ENCODE results near the gene MYH7.
"Not testable (repeated sequence)": the region's sequence is repeated elsewhere in the genome, so short reads cannot be mapped to it uniquely, and the experiment has no call there.

MYH7 gene

DNA sequence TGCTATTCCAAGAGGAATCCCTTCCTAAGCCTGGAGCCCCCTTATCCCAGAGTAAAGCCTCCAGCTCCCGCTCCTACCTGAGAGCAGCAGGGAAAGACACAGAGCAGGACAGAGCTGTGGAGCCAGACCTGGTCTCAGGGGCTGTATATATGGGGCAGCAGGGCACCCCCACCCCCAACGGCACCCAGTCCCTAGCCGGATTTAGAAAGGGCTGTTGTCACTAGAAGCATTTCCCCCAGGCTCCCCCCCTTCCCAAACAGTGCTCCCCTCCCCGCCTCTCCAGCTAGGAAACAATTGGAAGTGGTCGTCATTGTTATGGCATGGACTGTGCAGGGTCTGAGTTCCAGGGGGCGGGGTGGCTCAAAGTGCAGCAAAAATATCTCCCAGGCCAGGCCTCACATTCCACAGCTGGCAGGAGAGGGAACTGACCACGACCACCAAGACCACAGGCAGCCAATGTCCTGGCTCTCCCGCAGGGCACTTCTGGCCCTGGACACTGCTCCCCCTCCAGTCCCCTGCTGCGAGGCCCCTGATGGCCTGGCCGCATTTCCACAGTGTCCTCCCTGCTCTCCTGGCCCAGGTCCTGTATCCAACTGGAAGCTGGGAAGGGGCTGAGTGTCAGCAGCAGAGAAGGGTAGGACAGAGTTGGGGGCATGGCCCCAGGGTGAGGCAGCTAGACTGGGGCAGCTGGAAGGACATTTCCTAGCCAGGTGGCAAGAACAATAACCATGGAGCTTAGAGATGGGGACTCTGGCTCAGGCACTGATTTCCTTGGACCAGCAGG is at the start of gene MYH7:
MYH7 (minus strand) TSS at position 118 of the 784 bp plus-strand sequence. CDS start 1,928 bp downstream, outside the sequence.
- DNase-seq (ENCODE audit: low spot score) = no peak

- peak; percentile 83 for DNase-seq (ENCODE audit: low spot score)
Observed at GRCh38 chr14:23483236-23483854, 47.9 kb upstream of the MYH7 start.

GRCh38 chr14:23482823-23483148 is 47.3 kb upstream of the MYH7 start:
- no peak for DNase-seq (ENCODE audit: low spot score)

DNA sequence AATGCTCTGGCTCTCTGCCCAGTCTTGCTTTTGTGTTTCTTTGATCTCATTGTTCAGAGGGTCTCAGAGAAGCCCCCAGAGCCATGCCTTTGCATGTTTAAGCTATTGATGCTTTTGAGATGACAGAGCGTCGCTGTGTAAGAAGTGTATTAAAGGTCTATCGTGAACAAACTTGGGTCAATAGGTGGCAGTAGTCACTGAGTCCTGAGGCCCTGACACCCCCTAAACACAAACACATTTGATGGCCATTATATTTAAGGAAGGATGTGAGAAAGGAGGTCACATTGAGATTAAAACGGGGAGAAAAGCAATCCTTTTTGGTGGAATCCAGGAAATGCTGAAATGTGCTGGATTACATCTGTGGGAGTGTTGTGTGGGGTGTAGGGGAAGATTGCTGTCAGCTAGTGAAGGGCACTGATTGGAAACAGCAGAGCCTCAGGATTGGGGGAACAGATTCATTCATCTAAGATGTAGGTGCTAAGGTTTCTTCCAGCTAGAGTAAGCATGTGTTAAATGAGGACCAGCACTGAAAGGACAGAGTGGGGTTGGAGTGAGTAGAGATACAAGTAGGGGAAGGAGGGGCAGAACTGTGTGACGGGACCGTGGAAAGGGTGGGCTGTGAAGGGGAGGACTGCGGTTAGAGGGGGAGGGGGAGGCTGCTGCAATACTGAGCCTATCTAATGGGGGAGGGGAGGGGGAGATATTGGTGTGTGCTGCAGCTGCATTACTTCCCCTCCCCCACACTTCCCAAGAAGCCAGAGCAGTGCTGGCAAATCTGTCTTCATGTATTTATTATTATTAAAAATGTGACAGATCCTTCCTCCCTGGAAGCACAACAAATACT is 46.7 kb upstream of the MYH7 start:
- DNase-seq (ENCODE audit: low spot score) = peak; percentile 45

GRCh38 chr14:23481362-23481970 is 46.0 kb upstream of the MYH7 start:
- no peak for DNase-seq (ENCODE audit: low spot score)

DNA sequence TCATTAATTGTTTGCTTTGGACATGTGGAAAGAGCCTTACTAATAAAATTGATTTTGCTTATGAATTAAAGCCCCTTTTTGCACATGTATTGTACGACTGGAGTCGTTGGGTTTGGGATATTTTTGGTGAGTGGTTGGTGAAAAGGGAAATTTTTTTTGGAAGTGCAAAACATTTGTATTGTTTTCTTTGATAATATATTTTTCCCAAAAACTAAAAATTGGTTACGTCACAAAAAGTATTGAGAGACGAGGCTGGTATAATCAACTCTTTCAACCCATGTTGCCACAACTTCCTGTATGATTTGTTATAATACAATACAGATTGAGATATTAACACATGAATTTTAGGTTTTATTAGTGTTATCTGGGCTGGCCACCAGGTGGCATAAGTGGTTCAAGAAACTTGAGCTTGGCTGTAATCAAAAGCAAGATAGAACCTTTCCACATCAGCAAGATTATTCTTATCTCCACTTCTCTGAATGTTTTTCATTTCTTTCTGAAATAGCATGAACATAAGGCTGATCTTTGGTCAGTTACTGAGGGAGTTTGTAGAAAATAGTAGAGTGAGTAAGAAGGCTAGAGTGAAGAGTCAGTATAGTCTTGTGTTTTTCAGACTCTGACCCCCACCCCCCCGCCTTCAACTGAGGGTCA is 42.8 kb upstream of the MYH7 start:
- peak; percentile 56 for DNase-seq (ENCODE audit: low spot score)

GRCh38 chr14:23470947-23471346 is 35.5 kb upstream of the MYH7 start:
- DNase-seq (ENCODE audit: low spot score) = no peak

DNA sequence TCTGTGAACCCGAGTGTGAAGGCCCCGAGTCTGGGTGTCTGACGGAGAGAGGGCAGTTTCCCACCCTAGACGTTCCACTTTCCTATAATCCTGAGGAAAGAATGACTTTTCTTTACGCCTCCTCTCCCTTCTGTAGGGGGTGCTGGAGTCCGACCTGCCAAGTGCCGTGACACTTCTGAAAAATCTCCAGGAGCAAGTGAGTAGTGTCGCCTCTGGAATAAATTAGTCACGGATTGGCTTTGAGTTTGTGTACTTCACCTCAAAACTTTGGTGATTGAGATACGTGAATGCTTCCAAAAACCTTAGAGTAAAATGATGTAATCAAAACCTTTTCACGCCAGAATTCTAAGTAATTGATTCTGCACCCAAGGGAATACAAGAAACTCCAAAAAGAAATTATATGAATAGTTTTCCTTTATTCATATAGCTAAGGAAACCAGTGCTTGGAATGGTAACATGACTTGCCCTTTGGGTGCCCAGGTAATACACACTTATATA is 34.5 kb upstream of the MYH7 start:
- no peak for DNase-seq (ENCODE audit: low spot score)

DNA sequence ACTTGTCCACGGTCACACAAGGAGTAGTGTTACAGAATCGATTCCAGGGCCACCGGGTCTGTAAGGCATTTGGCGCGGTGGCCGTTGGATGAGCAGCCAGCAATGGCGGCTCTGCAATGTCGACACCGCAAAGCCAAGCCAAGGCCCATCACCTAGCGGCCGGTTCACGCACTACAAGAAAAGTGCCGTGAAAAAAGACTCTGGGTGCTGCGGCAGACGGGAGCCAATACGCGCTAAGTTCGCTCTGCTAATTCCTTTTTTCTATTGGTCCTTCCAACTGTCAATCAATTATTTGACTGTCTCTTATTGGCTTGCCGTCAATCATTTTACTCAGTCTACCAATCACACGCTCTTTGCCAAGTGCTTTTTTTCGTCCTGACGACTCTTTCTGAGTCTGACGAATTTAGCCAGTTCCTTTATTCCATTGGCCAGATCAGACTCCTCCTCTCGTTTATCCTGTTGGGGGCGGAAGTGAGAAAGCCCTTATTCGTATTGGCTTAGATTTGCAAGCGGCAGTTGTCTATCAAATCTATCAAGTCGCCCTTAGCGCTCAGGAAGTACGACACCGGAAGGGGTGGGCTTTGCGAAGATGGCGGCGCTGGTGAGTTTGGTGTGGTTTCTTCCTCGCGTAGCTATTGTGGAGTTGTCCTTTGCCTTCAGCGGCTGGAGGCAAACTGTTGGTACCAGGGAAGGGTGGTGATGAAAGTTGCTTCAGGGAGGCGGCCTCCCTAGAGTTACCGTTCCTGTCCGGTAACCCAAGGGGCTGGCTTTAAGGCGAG is 33.9 kb upstream of the MYH7 start, which contains the start of gene NGDN:
NGDN (plus strand) TSS at position 577 of the 779 bp plus-strand sequence; CDS start at position 590, 13 bp downstream.
- peak; percentile 100 for DNase-seq (ENCODE audit: low spot score)

DNA sequence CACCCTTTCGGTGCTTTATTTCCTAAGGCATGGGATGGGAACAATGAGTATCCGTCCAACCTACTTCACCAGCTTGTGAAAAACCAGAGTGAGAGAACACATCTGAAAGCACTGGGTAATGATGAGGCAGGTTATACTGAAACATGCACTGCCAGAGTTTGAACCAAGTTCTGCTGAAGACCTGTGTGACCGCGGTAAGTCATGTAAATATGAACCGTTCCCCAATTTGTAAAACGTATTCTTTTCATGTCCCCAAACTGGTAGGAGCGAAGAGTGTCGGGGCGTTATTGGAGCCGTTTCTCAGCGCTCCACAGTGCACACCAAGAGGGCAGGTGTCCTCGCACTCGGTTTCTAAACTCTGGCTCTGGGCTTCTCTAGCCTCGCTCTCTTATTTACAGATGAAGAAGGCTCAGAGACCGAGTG is 33.3 kb upstream of the MYH7 start:
- no peak for DNase-seq (ENCODE audit: low spot score)

DNA sequence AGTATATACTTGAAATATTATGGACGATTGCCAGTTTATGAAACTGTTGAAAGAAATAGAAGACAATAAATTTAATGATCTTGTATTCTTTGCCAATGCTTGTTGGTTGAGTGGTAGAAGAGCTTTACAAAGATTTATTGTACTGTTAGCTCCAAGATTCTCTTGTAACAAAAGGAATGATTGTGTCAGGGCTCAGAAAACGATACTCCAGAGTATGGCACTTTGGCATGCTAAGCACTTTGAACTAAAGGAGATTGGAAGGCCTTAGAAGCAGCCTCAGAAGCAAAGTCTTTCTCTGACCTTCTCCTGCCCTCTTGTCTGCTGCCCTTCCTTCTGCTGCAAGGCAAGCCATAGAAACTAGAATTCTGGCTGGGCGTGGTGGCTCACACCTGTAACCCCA is 29.8 kb upstream of the MYH7 start:
- DNase-seq (ENCODE audit: low spot score) = no peak

DNA sequence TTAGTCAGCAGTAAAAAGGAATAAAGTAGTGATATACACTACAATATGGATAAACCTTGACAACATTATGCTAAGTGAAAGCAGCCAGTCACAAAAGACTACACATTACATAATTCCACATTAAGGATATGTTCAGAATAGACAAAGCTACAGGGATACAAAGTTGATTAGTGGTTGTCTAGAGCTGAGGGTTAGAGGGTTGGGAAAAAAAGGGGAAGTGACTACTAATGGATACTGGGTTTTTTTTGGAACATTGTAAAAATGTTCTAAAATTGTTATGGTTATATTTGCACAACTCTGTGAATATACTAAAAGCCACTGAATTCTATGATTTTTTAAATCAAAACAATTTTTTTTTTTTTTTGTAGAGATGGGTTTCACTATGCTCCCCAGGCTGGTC is 29.2 kb upstream of the MYH7 start:
- no peak for DNase-seq (ENCODE audit: low spot score)

DNA sequence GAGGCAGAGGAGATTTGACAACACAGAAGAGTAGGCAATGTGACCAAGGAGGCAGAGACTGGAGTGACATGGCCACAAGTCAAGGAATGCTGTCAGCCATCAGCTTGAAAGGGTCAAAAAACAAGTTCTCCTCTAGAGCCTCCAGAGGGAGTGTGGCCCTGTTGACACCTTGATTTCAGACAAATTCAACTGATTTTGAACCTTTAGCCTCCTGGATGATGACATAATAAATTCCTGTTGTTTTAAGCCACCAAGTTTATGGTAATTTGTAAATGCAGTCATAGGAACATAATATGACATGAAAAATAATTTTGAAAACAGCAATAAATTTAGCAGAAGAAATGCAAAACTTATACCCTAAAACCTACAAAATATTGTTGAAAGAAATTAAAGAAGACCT is 25.5 kb upstream of the MYH7 start:
- no peak for DNase-seq (ENCODE audit: low spot score)

- DNase-seq (ENCODE audit: low spot score) = no peak
Observed at GRCh38 chr14:23457587-23458445, 22.4 kb upstream of the MYH7 start.

GRCh38 chr14:23456883-23457586 is 21.6 kb upstream of the MYH7 start:
- not testable (repeated sequence) for DNase-seq (ENCODE audit: low spot score)

DNA sequence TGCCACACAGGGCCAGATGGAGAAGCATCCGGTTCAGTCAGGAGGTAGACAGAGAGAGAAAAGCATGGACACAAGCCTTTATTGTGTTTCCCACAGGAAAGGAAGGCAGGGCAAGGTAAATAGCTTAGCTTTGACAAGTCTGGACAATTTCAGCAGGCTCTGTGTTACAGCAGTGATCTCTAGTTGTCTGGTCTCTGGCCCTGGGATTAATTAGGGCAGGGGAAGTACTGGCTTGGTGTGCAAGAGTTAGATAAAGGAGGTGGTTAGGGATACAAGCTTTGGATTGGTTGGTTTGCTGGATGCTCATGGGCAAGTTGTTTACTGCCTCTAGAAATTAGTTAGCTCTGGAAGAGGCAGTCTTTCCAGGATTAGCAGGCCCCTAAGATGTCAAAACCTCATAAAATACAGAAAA is 19.0 kb upstream of the MYH7 start:
- no peak for DNase-seq (ENCODE audit: low spot score)

DNA sequence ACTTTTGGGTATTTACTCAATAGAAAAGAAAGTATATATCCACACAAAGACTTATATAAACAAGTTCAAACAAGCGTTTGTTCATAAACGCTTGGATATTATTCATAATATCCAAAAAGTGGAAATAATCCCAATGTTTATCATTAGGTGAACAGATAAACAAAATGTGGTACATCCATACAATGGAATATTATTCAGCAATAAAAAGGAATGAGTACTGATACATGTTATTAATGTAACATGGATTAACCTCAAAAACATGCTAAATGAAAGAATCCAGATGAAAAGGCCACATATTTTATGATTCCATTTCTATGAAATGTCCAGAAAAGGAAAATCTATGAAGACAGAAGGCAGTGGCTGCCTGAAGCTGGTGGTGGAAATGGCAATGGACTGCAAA is 16.8 kb upstream of the MYH7 start:
- no peak for DNase-seq (ENCODE audit: low spot score)

GRCh38 chr14:23450379-23450778 is 14.9 kb upstream of the MYH7 start:
- no peak for DNase-seq (ENCODE audit: low spot score)

- no peak for DNase-seq (ENCODE audit: low spot score)
Observed at GRCh38 chr14:23449314-23449713, 13.9 kb upstream of the MYH7 start.
